ENCODE results near the gene INTS1.

INTS1 gene

GRCh38 chr7:1531263-1531978 lies 27.2 kb upstream of the INTS1 start:
- TF ChIP-seq MAX (IDR thresholded peaks at IDR 0.05) (peak; percentile 72), TEAD4 (IDR thresholded peaks at IDR 0.05) (no peak)

GRCh38 chr7:1530946-1531262 lies 26.7 kb upstream of the INTS1 start:
- TF ChIP-seq CREB1 (IDR thresholded peaks at IDR 0.05; ENCODE audit: low read depth) = no peak
- TF ChIP-seq TAF1 (IDR thresholded peaks at IDR 0.05; ENCODE audit: low read depth) = no peak
- TF ChIP-seq EGR1 (IDR thresholded peaks at IDR 0.05) = no peak
- TF ChIP-seq CEBPB (IDR thresholded peaks at IDR 0.05) = no peak
- TF ChIP-seq EP300 (IDR thresholded peaks at IDR 0.05; ENCODE audit: borderline replicate concordance) = no peak
- no peak; the same call in 1 of the 2 replicates for TF ChIP-seq MAX (IDR thresholded peaks at IDR 0.05)
- no peak for TF ChIP-seq ZBTB7A (IDR thresholded peaks at IDR 0.05; ENCODE audit: low read depth)
- TF ChIP-seq TEAD4 (IDR thresholded peaks at IDR 0.05) = no peak
- TF ChIP-seq NFIC (IDR thresholded peaks at IDR 0.05) = no peak
- TF ChIP-seq REST (IDR thresholded peaks at IDR 0.05; ENCODE audit: low read depth) = no peak
- TF ChIP-seq RAD21 (IDR thresholded peaks at IDR 0.05; ENCODE audit: low read depth) = no peak
- TF ChIP-seq TCF12 (IDR thresholded peaks at IDR 0.05; ENCODE audit: low read depth) = no peak
- no peak for TF ChIP-seq FOXM1 (IDR thresholded peaks at IDR 0.05; ENCODE audit: borderline replicate concordance, low read depth)
- no peak for TF ChIP-seq YY1 (IDR thresholded peaks at IDR 0.05; ENCODE audit: low read depth)
- TF ChIP-seq USF1 (IDR thresholded peaks at IDR 0.05) = no peak

DNA sequence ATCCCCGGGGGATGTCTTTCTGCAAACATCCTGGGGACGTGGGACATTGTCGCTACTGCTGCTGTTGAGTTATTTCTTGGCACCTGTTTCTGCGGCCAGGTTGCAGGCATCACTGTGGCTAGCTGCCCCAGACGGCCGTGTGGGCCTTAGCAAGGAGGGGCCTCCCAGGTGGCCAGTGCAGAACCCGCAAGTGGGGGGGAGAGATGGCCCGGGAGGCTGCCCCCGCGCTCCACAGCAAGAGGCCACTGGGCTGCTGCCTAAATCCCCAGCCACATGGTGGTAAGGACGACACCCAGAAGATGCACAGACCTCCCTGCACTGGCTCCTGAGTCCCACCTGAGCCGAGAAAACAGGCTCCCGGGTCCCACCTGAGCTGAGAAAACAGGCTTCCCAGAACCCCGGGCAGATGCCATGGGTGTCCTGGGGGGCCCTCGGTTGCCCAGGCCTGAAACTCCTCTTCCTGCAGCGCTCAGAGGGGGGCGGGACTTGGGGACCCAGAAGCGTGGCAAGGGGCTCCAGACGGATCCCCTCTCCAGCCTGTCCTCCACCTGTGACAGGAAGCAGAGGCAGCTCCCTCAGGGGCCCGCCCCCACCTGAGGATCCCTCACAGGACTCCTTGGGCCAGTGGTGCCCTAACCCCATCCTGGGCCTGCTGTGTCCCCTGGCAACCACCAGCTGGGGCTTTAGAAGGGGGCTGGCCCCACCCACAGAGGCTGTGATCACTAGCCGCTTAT lies 25.4 kb upstream of the INTS1 start:
- TF ChIP-seq EP300 (IDR thresholded peaks at IDR 0.05; ENCODE audit: borderline replicate concordance) (no peak), TCF12 (IDR thresholded peaks at IDR 0.05; ENCODE audit: low read depth) (no peak)

DNA sequence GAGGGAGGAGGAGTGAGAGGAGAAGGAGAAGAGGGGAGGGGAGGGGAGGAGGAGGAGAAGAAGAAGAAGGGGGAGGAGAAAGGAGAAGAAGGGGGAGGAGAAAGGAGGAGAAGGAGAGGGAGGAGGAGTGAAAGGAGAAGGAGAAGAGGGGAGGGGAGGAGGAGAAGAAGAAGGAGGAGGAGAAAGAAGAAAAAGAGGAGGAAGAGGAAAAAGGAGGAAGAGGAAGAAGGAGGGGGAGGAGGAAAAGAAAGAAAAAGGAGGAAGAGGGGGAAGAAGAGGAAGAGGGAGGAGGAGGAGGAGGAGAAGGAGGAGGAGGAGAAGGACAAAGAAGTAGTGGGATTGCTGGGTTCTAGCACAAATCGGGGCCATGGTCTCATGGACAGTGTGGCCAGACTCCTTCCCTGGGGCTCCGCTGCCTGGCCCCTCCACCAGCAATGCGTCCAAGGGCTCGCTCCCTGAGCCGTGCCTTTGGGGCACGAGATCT lies 22.1 kb upstream of the INTS1 start:
- TF ChIP-seq TAF1 (IDR thresholded peaks at IDR 0.05; ENCODE audit: low read depth) (no peak), YY1 (IDR thresholded peaks at IDR 0.05; ENCODE audit: low read depth) (no peak), NFIC (IDR thresholded peaks at IDR 0.05) (no peak), CREB1 (IDR thresholded peaks at IDR 0.05; ENCODE audit: low read depth) (no peak), EP300 (IDR thresholded peaks at IDR 0.05; ENCODE audit: borderline replicate concordance) (no peak), REST (IDR thresholded peaks at IDR 0.05; ENCODE audit: low read depth) (no peak), FOXM1 (IDR thresholded peaks at IDR 0.05; ENCODE audit: borderline replicate concordance, low read depth) (no peak), USF1 (IDR thresholded peaks at IDR 0.05) (no peak)

- TF ChIP-seq CREB1 (IDR thresholded peaks at IDR 0.05; ENCODE audit: low read depth) (no peak), TEAD4 (IDR thresholded peaks at IDR 0.05) (no peak), EGR1 (IDR thresholded peaks at IDR 0.05) (no peak), NFIC (IDR thresholded peaks at IDR 0.05) (no peak)
Observed at GRCh38 chr7:1525409-1525808, 21.2 kb upstream of the INTS1 start.

DNA sequence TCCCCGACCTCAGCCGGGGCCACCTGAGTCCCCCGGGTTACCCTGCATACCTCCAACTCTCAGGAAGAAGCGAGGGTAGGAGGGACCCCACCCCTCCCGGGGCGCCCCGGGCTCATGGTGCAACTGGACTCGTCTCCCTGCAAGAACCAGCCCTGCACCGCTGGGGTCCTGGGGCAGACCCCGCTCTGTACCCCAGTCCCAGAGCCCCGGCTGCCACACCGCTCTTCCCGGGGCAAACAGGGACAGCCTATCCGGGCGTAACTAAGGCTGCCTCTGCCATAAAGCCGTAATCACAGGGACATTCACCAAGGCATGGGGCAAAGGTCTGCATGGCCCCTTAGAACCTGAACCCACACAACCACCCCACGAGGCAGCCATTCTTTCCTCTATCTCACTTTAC lies 19.7 kb upstream of the INTS1 start:
- no peak for TF ChIP-seq CEBPB (IDR thresholded peaks at IDR 0.05)
- no peak for TF ChIP-seq NFIC (IDR thresholded peaks at IDR 0.05)
- TF ChIP-seq CREB1 (IDR thresholded peaks at IDR 0.05; ENCODE audit: low read depth) = no peak
- no peak for TF ChIP-seq TCF12 (IDR thresholded peaks at IDR 0.05; ENCODE audit: low read depth)
- TF ChIP-seq YY1 (IDR thresholded peaks at IDR 0.05; ENCODE audit: low read depth) = no peak
- no peak for TF ChIP-seq ZBTB7A (IDR thresholded peaks at IDR 0.05; ENCODE audit: low read depth)
- TF ChIP-seq RAD21 (IDR thresholded peaks at IDR 0.05; ENCODE audit: low read depth) = no peak
- TF ChIP-seq TEAD4 (IDR thresholded peaks at IDR 0.05) = no peak
- no peak for TF ChIP-seq REST (IDR thresholded peaks at IDR 0.05; ENCODE audit: low read depth)
- TF ChIP-seq FOXM1 (IDR thresholded peaks at IDR 0.05; ENCODE audit: borderline replicate concordance, low read depth) = no peak
- TF ChIP-seq USF1 (IDR thresholded peaks at IDR 0.05) = no peak
- no peak for TF ChIP-seq EGR1 (IDR thresholded peaks at IDR 0.05)
- TF ChIP-seq TAF1 (IDR thresholded peaks at IDR 0.05; ENCODE audit: low read depth) = no peak
- TF ChIP-seq MAX (IDR thresholded peaks at IDR 0.05) = no peak
- TF ChIP-seq EP300 (IDR thresholded peaks at IDR 0.05; ENCODE audit: borderline replicate concordance) = no peak
